LNCAP (cell line): ENCODE measurements around the gene NNMT.
A peak's percentile ranks its signal among the peaks of the same experiment; 100 is the strongest.

ENCODE experiments used
- CTCF ChIP-seq: fragments of 450-650 bp; IDR thresholded peaks from 2 replicates; pipeline ENCODE4 v1.5.1; 2017; ENCODE audit warnings: mild to moderate bottlenecking

NNMT gene

GRCh38 chr11:114316980-114317786, 21.0 kb downstream of the NNMT start:
- no peak for TF ChIP-seq CTCF

GRCh38 chr11:114317787-114318137, 21.6 kb downstream of the NNMT start:
- 0 out of 2 replicates have a peak, but pooled peaks have one; percentile 25 for TF ChIP-seq CTCF

GRCh38 chr11:114318361-114318760, 22.2 kb downstream of the NNMT start:
- TF ChIP-seq CTCF: no peak

GRCh38 chr11:114319716-114320328, 23.6 kb downstream of the NNMT start:
- TF ChIP-seq CTCF: no peak

GRCh38 chr11:114321621-114322257, 25.5 kb downstream of the NNMT start:
- no peak for TF ChIP-seq CTCF

GRCh38 chr11:114322934-114323333, 26.7 kb downstream of the NNMT start:
- TF ChIP-seq CTCF: no peak

- TF ChIP-seq CTCF: no peak
These were observed 30.0 kb downstream of the NNMT start for GRCh38 chr11:114326151-114326550.
